Esophagus squamous epithelium (tissue), 5 donors: ENCODE results near the gene PRLR. TPM values are rescaled to one million over a fixed set of nuclear protein-coding genes. Genes with fewer than 3 reads are reported as not detected.

ENCODE experiments used
- DNase-seq: peaks from one replicate; lab custom pipeline; 2025; lab: John Stamatoyannopoulos, UW
- H3K27ac ChIP-seq, 4 donors: fragments of 200-600 bp; sonication (generic); one replicate each; pipeline ENCODE4 v1.5.1; 2016 to 2019; ENCODE audit warnings: mild to moderate bottlenecking in 1 of 4
- H3K27me3 ChIP-seq, 4 donors: fragments of 200-600 bp; sonication (generic); 1 replicate in 3 of 4; 2 replicates in 1 of 4; pipeline versions ENCODE4 v1.5.1 to v1.6.0; 2017 to 2021; ENCODE audit warnings: antibody characterized with exemption in 1 of 4
- H3K36me3 ChIP-seq, 3 donors: fragments of 200-600 bp; sonication (generic); one replicate each; pipeline ENCODE4 v1.5.1; 2016 to 2019
- H3K4me1 ChIP-seq, 3 donors: fragments of 200-600 bp; sonication (generic); one replicate each; pipeline ENCODE4 v1.5.1; 2017 to 2019
- H3K4me3 ChIP-seq, 4 donors: fragments of 200-600 bp; sonication (generic); 1 replicate in 3 of 4; 2 replicates in 1 of 4; pipeline ENCODE4 v1.5.1; 2016 to 2019; ENCODE audit warnings: mild to moderate bottlenecking in 2 of 4, moderate library complexity in 1 of 4
- H3K9me3 ChIP-seq, 3 donors: fragments of 200-600 bp; sonication (generic); one replicate each; pipeline ENCODE4 v1.5.1; 2016 to 2019
- CTCF ChIP-seq, 6 experiments: fragments of 450-650 bp in 4 of 6; fragments of 200-600 bp in 2 of 6; sonication (generic) in 2 of 6; IDR thresholded peaks; one replicate each; pipeline ENCODE4 v1.5.1; 2016 to 2019; ENCODE audit warnings: antibody characterized with exemption in 6 of 6, mild to moderate bottlenecking in 4 of 6, moderate library complexity in 4 of 6
- POLR2A ChIP-seq, 4 donors: fragments of 450-650 bp; IDR thresholded peaks; one replicate each; pipeline ENCODE4 v1.6.1; 2017; ENCODE audit warnings: antibody characterized with exemption in 4 of 4, mild to moderate bottlenecking in 4 of 4, moderate library complexity in 3 of 4
- WGBS, 2 donors: methylation state at CpG; one replicate each; pipeline ENCODE4 v1.1.5; 2018; 5-methylcytosine and 5-hydroxymethylcytosine counted together
- intact Hi-C: fragments of 100-400 bp; cut with DNase I; formaldehyde crosslinking; loops from one replicate; pipeline ENCODE4 v1.15.0; 2022
- total RNA-seq, 4 donors: library from RNA; depleted of rRNA; stranded (reverse); fragments of >200 nt; gene quantifications; one replicate each; pipeline ENCODE4 v1.1.0, GENCODE V29; 2016
- donor health status: DM: yes; HTN: yes; CAD: no.

Gene PRLR
- total RNA-seq, 4 donors from 2014 or later, result 1.5 to 2.8 (median 2.3) TPM

GRCh38 chr5:35183556-35183955 lies 46.7 kb downstream of the PRLR start:
- no peaks in the 10 kb centered on the region for H3K36me3 ChIP-seq
- H3K27ac ChIP-seq, result no peak overlapping the region
- intact Hi-C loops, result no loop called here
- TF ChIP-seq CTCF (IDR thresholded peaks at IDR 0.05) (no peak), POLR2A (IDR thresholded peaks at IDR 0.05) (no peak)
- peaks cover 0 to 3% (median 0%) of the 10 kb centered on the region in 3 donors for H3K4me1 ChIP-seq
- DNase-seq, result no peak
- H3K4me3 ChIP-seq, result no peak overlapping the region
- no peaks in the 10 kb centered on the region for H3K27me3 ChIP-seq
- H3K9me3 ChIP-seq, result no peaks in the 10 kb centered on the region
- 86 to 100% methylated on average over 1 of the region's 1 CpG for WGBS, 2 donors

- TF ChIP-seq POLR2A (IDR thresholded peaks at IDR 0.05) (no peak), CTCF (IDR thresholded peaks at IDR 0.05) (peak in 5 of 6 experiments; percentile 17 to 50 (median 27))
- intact Hi-C loops, result no loop called here
- DNase-seq, result no peak
- Histone ChIP-seq H3K27ac (no peak overlapping the region), H3K4me3 (no peak overlapping the region), H3K9me3 (no peaks in the 10 kb centered on the region), H3K4me1 (no peaks in the 10 kb centered on the region), H3K36me3 (no peaks in the 10 kb centered on the region), H3K27me3 (no peaks in the 10 kb centered on the region)
- WGBS, 2 donors, result 48 to 56% methylated on average over 7 of the region's 7 CpGs
These were observed 47.3 kb downstream of the PRLR start for GRCh38 chr5:35182910-35183535.

- Histone ChIP-seq H3K27me3 (no peaks in the 10 kb centered on the region), H3K36me3 (no peaks in the 10 kb centered on the region), H3K4me3 (no peak overlapping the region), H3K27ac (no peak overlapping the region), H3K4me1 (no peaks in the 10 kb centered on the region), H3K9me3 (no peaks in the 10 kb centered on the region)
- TF ChIP-seq CTCF (IDR thresholded peaks at IDR 0.05), result no peak
- TF ChIP-seq POLR2A (IDR thresholded peaks at IDR 0.05), result no peak
- WGBS, 2 donors, result 85 to 88% methylated on average over 1 of the region's 1 CpG
- no peak for DNase-seq
- intact Hi-C loops, result no loop called here
These were observed 47.8 kb downstream of the PRLR start for GRCh38 chr5:35182486-35182885.

- no peak overlapping the region for H3K4me3 ChIP-seq
- H3K9me3 ChIP-seq, result no peaks in the 10 kb centered on the region
- no peak for DNase-seq
- H3K27me3 ChIP-seq, result no peaks in the 10 kb centered on the region
- H3K36me3 ChIP-seq, result no peaks in the 10 kb centered on the region
- intact Hi-C loops, result no loop called here
- H3K4me1 ChIP-seq, result no peaks in the 10 kb centered on the region
- no peak overlapping the region for H3K27ac ChIP-seq
- no peak for TF ChIP-seq CTCF (IDR thresholded peaks at IDR 0.05)
- no peak for TF ChIP-seq POLR2A (IDR thresholded peaks at IDR 0.05)
- 80 to 82% methylated on average over 7 of the region's 7 CpGs for WGBS, 2 donors
These were observed 50.2 kb downstream of the PRLR start for GRCh38 chr5:35180046-35180445.

- intact Hi-C loops, result no loop called here
- Histone ChIP-seq H3K27me3 (no peaks in the 10 kb centered on the region), H3K36me3 (no peaks in the 10 kb centered on the region), H3K4me3 (no peak overlapping the region), H3K4me1 (no peaks in the 10 kb centered on the region), H3K27ac (no peak overlapping the region), H3K9me3 (no peaks in the 10 kb centered on the region)
- 71 to 75% methylated on average over 3 of the region's 3 CpGs for WGBS, 2 donors
- TF ChIP-seq CTCF (IDR thresholded peaks at IDR 0.05) (no peak), POLR2A (IDR thresholded peaks at IDR 0.05) (no peak)
- no peak for DNase-seq
These were observed 52.5 kb downstream of the PRLR start for GRCh38 chr5:35177783-35178182.
